Transverse colon (tissue), 4 donors: Measurements from ENCODE around the gene CASP10. TPM values are rescaled to one million over a fixed set of nuclear protein-coding genes. Genes with fewer than 3 reads are reported as not detected.

ENCODE experiments used
- DNase-seq: peaks from one replicate; pipeline ENCODE4 v3.0.0-alpha.2; 2019
- H3K27ac ChIP-seq, 4 donors: fragments of 200-600 bp; sonication (generic); 2 replicates each; pipeline ENCODE4 v1.5.1; 2016 to 2018; ENCODE audit warnings: inconsistent platforms in 4 of 4
- H3K27me3 ChIP-seq: fragments of 200-600 bp; sonication (generic); 2 replicates; pipeline ENCODE4 v1.5.1; 2017; ENCODE audit warnings: inconsistent platforms
- H3K36me3 ChIP-seq, 4 donors: fragments of 200-600 bp; sonication (generic); 2 replicates each; pipeline ENCODE4 v1.5.1; 2017 to 2019; ENCODE audit warnings: inconsistent platforms in 4 of 4
- H3K4me1 ChIP-seq, 4 donors: fragments of 200-600 bp; sonication (generic); 2 replicates each; pipeline ENCODE4 v1.5.1; 2017 to 2020; ENCODE audit warnings: inconsistent platforms in 4 of 4
- H3K4me3 ChIP-seq, 4 donors: fragments of 200-600 bp; sonication (generic); 1 replicate in 1 of 4; 2 replicates in 3 of 4; pipeline versions ENCODE4 v1.5.1 to v1.6.1; 2017 to 2019; ENCODE audit warnings: inconsistent platforms in 4 of 4
- H3K9me3 ChIP-seq, 2 donors: fragments of 200-600 bp; sonication (generic); 2 replicates each; pipeline ENCODE4 v1.5.1; 2017 to 2019; ENCODE audit warnings: inconsistent platforms in 2 of 2
- EP300 ChIP-seq: sonication (generic); formaldehyde crosslinking; IDR thresholded peaks from one replicate; pipeline ENCODE4 v1.6.1; 2017; ENCODE audit warnings: antibody characterized with exemption, low read depth
- POLR2A ChIP-seq: fragments of 450-650 bp; IDR thresholded peaks from one replicate; pipeline ENCODE4 v1.6.1; 2016; ENCODE audit warnings: antibody characterized with exemption, mild to moderate bottlenecking, moderate library complexity
- POLR2AphosphoS5 ChIP-seq, 3 donors: sonication (generic); formaldehyde crosslinking; IDR thresholded peaks; one replicate each; pipeline ENCODE4 v1.6.1; 2016; ENCODE audit warnings: antibody characterized with exemption in 3 of 3
- WGBS, 2 donors: methylation state at CpG; one replicate each; pipeline ENCODE4 v1.1.5; 2018; ENCODE audit warnings: low coverage in 1 of 2; 5-methylcytosine and 5-hydroxymethylcytosine counted together
- in situ Hi-C, 4 donors: fragments of 200-750 bp; cut with MboI; loops; one replicate each; pipeline versions ENCODE4 v1.15.0 to v1.15.1; 2017; ENCODE audit warnings: low sequenced_read_pairs in 3 of 4, low pct_ligation_motif_present in 1 of 4, low pct_unique_long_range_greater_than_20kb in 1 of 4
- intact Hi-C: fragments of 100-400 bp; cut with DNase I; formaldehyde crosslinking; loops from one replicate; pipeline ENCODE4 v1.15.1; 2023; ENCODE audit warnings: low total_unique reads
- total RNA-seq, 4 donors: library from RNA; depleted of rRNA; stranded (reverse); fragments of >200 nt; gene quantifications; one replicate each; pipeline ENCODE4 v1.1.0, GENCODE V29; 2016
- TF ChIP-seq, protein P1 (sequence below), 5 experiments: fragments of 200-600 bp in 3 of 5; fragments of 450-650 bp in 2 of 5; sonication (generic) in 3 of 5; IDR thresholded peaks; 1 replicate in 2 of 5; 2 replicates in 3 of 5; pipeline ENCODE4 v1.5.1; 2016 to 2017; ENCODE audit warnings: antibody characterized with exemption in 5 of 5, inconsistent platforms in 3 of 5, mild to moderate bottlenecking in 2 of 5, moderate library complexity in 1 of 5

Gene CASP10
- total RNA-seq, 4 donors from 2014 or later: 4.8 to 68.4 (median 38.1) TPM

DNA sequence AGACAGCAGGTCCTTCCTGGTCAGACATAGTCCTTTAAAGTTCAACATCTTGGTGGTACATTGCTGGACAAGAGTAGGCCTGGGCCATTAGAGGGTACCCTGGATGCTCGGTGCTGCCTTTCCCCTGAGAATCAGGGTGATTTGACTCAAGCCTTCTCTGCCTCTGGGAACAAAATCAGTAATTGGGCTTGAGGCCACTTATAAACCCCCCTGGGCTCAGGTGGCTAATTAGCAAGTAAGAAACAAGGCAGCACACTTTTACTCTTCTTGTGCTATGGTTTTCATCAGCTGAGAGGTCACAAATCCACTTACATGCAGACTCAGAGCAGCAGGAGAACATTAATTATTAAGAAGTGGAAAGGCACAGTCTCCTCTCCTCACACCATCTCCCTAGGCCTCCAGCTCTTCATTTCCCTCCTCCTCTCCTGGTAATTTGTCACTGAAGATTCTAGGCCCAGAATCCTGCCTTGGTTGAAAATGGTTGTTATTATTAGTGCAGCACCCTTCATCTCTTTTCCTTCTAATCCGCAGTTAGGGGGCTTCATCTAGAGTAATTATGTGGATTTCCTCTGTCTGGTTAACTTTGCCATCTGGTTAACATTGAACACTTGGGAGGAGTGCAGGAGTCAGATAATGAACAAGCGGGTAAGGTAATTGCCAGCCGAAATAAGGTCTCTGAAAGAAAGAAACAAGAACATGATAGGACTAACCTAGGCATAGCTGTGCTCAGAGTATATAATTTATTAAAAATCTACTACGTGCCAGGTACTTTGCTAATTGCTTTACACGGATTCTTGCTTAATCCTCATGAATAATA lies 29.7 kb upstream of the CASP10 start:
- Histone ChIP-seq H3K4me3 (no peak overlapping the region), H3K36me3 (peaks cover 0 to 38% (median 19%) of the 10 kb centered on the region in 4 donors), H3K27me3 (no peaks in the 10 kb centered on the region), H3K9me3 (no peaks in the 10 kb centered on the region), H3K4me1 (peaks cover 18 to 78% (median 54%) of the 10 kb centered on the region in 4 donors), H3K27ac (peak overlapping the region; percentile 81 to 91 (median 85))
- TF ChIP-seq EP300 (no peak), POLR2AphosphoS5 (IDR thresholded peaks at IDR 0.05) (no peak), POLR2A (no peak)
- TF ChIP-seq, protein P1, sequence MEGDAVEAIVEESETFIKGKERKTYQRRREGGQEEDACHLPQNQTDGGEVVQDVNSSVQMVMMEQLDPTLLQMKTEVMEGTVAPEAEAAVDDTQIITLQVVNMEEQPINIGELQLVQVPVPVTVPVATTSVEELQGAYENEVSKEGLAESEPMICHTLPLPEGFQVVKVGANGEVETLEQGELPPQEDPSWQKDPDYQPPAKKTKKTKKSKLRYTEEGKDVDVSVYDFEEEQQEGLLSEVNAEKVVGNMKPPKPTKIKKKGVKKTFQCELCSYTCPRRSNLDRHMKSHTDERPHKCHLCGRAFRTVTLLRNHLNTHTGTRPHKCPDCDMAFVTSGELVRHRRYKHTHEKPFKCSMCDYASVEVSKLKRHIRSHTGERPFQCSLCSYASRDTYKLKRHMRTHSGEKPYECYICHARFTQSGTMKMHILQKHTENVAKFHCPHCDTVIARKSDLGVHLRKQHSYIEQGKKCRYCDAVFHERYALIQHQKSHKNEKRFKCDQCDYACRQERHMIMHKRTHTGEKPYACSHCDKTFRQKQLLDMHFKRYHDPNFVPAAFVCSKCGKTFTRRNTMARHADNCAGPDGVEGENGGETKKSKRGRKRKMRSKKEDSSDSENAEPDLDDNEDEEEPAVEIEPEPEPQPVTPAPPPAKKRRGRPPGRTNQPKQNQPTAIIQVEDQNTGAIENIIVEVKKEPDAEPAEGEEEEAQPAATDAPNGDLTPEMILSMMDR (IDR thresholded peaks at IDR 0.05): no peak
- intact Hi-C loops: no loop called here
- WGBS, 2 donors: 84 to 95% methylated on average over 5 to 6 of the region's 6 CpGs
- DNase-seq: no peak
- in situ Hi-C loops: loop anchor here in 1 of 4 donors (25.0 kb wide), 1 partner anchor 241 kb away; no protein-coding TSS in a partner anchor

DNA sequence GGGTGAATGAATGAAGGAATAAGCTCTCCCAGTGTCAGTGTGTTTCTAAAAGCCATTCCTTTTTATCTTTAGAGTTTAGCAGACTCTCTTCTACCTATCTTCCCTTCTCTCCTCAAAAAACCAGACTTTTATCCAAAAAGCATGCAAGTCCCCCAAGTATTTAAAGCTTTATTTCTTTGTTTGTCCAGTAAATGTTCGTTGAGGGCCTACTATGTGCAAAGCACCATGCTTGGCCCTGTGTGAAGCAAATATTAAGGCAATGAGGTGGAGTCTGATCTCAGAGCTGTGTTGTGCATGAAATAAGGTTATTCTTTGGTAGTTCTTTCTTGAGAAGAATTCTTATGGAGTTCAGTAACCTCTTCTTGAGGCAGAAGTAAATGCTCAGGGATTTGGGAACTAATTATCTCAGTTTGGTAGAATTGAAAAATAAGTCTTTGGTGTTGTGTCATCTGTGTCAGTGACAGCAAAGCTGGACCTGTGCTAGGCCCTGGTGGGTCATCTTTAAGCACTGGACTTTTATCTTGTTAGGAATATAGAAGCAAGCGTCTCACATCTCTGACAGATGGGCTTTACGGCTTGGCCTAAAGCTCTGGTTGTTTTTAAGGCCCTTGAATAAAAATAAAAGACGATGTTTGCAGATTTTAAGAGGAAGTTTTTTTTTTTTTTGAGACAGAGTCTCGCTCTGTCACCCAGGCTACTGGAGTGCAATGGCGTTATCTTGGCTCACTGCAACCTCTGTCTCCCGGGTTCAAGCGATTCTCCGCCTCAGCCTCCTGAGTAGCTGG lies 28.1 kb upstream of the CASP10 start:
- in situ Hi-C loops (loop anchor here in 1 of 4 donors (25.0 kb wide), 1 partner anchor 243 kb away; no protein-coding TSS in a partner anchor), intact Hi-C loops (no loop called here)
- peaks cover 0 to 46% (median 22%) of the 10 kb centered on the region in 4 donors for H3K36me3 ChIP-seq
- H3K9me3 ChIP-seq: no peaks in the 10 kb centered on the region
- H3K27me3 ChIP-seq: no peaks in the 10 kb centered on the region
- peaks cover 10 to 71% (median 42%) of the 10 kb centered on the region in 4 donors for H3K4me1 ChIP-seq
- H3K27ac ChIP-seq: peak overlapping the region; percentile 24 to 62 (median 36)
- DNase-seq: no peak
- TF ChIP-seq EP300 (no peak), POLR2AphosphoS5 (IDR thresholded peaks at IDR 0.05) (no peak), POLR2A (no peak)
- TF ChIP-seq, protein P1 (IDR thresholded peaks at IDR 0.05): no peak
- 83 to 84% methylated on average over 6 to 9 of the region's 9 CpGs for WGBS, 2 donors
- no peak overlapping the region for H3K4me3 ChIP-seq

DNA sequence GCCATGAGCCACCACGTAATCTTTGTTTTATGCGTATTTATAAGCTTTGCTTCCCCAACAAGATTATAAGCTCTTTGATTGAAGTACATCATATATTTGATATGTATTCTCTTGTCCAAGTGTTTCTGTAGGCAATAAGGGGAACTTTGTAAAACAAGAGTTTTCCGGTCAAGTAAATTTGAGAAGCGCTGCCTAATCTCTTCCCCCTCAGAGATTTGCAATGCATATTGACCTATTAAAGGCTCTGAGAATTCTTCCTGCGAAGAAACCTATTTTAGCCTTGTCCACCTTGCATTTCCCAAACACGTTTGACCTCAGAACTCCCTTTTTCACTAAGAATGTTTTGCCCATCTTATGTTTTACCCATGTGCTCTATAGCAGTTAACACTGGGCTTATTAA lies 26.9 kb upstream of the CASP10 start:
- peak overlapping the region; percentile 36 to 75 (median 50) for H3K27ac ChIP-seq
- TF ChIP-seq POLR2A: no peak
- TF ChIP-seq, protein P1 (IDR thresholded peaks at IDR 0.05): no peak
- TF ChIP-seq POLR2AphosphoS5 (IDR thresholded peaks at IDR 0.05): no peak
- no peak for TF ChIP-seq EP300
- H3K27me3 ChIP-seq: no peaks in the 10 kb centered on the region
- no peaks in the 10 kb centered on the region for H3K9me3 ChIP-seq
- peaks cover 0 to 57% (median 26%) of the 10 kb centered on the region in 4 donors for H3K36me3 ChIP-seq
- DNase-seq: no peak
- intact Hi-C loops: no loop called here
- no peak overlapping the region for H3K4me3 ChIP-seq
- peaks cover 10 to 58% (median 30%) of the 10 kb centered on the region in 4 donors for H3K4me1 ChIP-seq
- in situ Hi-C loops: loop anchor here in 1 of 4 donors (25.0 kb wide), 1 partner anchor 244 kb away; no protein-coding TSS in a partner anchor
- WGBS, 2 donors: 82 to 83% methylated on average over 6 of the region's 6 CpGs

DNA sequence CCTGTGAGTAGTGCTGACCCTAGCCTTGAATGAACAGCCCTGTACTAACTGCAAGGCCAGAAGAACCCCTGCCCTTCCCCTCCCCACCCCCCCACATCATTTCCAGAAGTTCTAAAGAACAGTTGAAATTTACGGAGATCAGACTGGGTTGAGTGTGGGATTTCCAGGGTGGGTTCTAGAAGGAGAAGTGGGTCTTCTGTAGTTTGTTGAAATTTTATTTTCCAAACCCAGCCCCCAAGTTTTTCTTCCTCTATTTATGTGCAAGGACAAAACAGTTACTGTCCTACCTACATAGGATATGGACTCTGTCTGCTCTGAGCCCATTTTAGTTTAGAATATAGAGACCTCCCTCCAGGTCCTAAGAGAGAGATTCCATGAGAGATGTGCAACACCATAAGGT lies 26.3 kb upstream of the CASP10 start:
- no peak for DNase-seq
- in situ Hi-C loops (loop anchor here in 1 of 4 donors (25.0 kb wide), 1 partner anchor 244 kb away; no protein-coding TSS in a partner anchor), intact Hi-C loops (no loop called here)
- H3K27ac ChIP-seq: peak overlapping the region in 3 of 4 donors; percentile 62 to 75 (median 70)
- no peak overlapping the region for H3K4me3 ChIP-seq
- H3K9me3 ChIP-seq: no peaks in the 10 kb centered on the region
- no peaks in the 10 kb centered on the region for H3K27me3 ChIP-seq
- H3K4me1 ChIP-seq: peaks cover 10 to 52% (median 24%) of the 10 kb centered on the region in 4 donors
- WGBS, 2 donors: 0 to 14% methylated on average over 1 of the region's 1 CpG
- peaks cover 0 to 62% (median 27%) of the 10 kb centered on the region in 4 donors for H3K36me3 ChIP-seq
- TF ChIP-seq, protein P1 (IDR thresholded peaks at IDR 0.05): no peak
- TF ChIP-seq POLR2AphosphoS5 (IDR thresholded peaks at IDR 0.05) (no peak), POLR2A (no peak), EP300 (no peak)
